ENCODE measurements around the gene PTPN12.
"Not testable (repeated sequence)": the region's sequence is repeated elsewhere in the genome, so short reads cannot be mapped to it uniquely, and the experiment has no call there.

The PTPN12 gene

DNA sequence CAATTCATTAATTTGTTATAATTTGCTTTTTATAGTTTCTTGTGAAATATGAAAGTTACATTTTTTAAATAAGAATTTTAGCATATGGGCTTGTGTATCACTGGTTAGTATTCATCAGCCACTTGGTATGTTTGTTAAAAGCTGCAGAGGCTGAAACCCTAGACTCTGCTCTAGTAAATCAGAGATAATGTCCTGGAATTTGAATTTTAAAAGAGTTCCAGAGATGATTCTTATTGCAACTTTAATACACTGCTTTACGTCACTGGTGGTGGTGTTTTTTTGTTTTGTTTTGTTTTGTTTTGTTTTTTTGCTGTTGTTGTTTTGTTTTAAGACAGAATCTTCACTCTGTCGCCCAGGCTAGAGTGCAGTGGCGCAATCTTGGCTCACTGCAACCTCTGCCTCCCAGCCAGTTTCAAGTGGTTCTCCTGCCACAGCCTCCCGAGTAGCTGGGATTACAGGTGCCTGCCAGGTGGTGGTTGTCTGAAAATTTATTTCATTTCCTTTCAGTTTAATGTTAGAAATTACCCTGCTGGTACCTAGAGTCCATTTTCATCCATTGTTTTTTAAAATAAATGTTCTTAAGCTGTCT is 43.8 kb downstream of the PTPN12 start:
- DNase-seq, result no peak

DNA sequence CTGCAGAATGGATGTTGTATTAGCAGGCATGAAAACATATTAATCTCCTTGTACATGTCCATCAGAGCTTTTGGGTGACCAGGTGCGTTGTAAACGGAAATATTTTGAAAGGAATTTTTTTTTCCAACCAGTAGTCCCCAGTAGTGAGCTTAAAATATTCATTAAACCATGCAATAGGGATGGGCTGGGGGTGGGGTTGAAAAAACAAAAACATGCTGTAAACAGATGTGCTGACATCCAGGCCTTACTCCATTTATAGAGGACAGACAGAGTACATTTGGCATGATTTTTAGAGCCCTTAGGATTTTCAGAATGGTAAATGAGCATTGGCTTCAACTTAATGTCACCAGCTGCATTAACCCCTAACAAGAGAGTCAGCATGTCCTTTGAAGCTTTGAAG is 50.2 kb downstream of the PTPN12 start:
- DNase-seq, result no peak

DNA sequence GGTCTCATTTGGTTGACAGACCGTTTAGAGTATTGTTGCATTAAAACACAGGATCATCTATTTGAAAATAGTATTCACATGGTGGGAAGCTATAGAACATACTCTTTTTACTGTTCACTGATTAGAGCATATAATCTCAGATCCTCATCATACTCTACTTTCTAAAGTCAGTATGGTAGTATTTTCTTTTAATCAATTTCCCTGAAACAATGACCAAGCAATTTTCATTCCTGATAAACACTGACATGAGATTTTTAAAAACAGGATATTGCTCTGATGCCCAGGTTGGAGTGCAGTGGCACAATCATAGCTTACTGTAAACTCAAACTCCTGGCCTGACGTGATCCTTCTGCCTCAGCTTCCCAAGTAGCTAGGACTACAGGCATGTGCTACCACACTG is 63.9 kb downstream of the PTPN12 start:
- no peak for DNase-seq

DNA sequence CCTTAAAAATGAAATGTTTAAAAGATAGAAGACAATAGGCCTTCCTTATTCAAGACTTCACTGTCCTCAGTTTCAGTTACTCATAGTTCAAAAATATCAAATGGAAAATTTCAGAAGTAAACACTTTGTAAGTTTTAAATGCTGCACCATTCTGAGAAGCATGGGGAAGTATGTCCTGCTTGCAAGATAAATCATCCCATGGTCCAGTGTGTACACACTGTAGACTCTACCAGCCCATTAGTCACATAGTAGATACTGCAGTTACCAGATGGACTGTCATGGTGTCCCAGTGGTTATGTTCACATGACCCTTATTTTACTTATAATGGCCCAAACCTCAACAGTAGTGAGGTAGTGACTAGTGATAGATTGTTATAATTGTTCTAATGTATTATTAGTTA is 69.5 kb downstream of the PTPN12 start:
- no peak for DNase-seq

DNA sequence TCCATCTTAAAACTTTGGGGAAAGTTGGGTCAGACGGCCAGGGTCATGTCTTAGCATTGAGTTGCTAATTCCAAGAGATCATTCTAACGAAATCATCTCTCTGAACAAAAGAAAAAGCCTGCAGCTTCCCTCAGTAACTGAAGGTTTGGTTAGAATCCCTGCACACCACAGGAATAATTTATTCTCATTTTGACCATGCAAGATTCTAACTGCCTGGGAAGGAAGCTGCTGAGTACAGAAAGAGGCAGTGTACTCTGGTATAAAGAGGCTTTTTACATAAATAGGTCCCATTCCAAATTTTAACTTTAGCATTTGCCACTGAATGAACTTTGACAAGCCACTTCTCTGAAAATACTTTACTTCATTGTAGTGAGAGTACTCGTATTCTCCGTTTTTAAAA is 82.2 kb downstream of the PTPN12 start:
- no peak for DNase-seq

DNA sequence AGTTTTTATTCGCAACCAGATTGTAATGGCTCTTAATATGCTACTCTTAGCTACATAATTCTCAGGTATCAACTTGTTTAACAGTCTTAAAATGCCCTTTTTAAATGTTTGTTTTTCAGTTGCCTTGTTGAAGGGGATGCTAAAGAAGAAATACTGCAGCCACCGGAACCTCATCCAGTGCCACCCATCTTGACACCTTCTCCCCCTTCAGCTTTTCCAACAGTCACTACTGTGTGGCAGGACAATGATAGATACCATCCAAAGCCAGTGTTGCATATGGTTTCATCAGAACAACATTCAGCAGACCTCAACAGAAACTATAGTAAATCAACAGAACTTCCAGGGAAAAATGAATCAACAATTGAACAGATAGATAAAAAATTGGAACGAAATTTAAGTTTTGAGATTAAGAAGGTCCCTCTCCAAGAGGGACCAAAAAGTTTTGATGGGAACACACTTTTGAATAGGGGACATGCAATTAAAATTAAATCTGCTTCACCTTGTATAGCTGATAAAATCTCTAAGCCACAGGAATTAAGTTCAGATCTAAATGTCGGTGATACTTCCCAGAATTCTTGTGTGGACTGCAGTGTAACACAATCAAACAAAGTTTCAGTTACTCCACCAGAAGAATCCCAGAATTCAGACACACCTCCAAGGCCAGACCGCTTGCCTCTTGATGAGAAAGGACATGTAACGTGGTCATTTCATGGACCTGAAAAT is 89.7 kb downstream of the PTPN12 start:
- DNase-seq, result no peak

- DNase-seq, result no peak
These were observed 90.2 kb downstream of the PTPN12 start for GRCh38 chr7:77627309-77627676.

DNA sequence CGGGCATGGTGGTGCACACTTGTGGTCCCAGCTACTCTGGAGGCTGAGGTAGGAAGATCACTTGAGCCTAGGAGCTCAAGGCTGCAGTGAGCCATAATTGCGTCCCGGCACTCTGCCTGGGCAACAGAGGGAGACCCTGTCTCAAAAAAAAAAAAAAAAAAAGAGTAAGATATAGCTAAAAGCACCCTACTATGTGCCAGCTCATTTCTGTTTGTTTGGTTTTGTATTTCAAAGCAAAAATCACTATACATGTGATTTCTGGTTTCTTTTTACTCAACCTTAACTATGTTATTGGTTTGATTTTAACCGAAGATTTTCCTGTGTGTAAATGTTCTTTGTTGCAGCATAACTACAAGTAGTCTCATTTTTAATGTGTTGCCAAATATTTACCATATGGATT is 92.7 kb downstream of the PTPN12 start:
- no peak for DNase-seq

- DNase-seq, result no peak
These were observed 94.7 kb downstream of the PTPN12 start for GRCh38 chr7:77631820-77632219.

DNA sequence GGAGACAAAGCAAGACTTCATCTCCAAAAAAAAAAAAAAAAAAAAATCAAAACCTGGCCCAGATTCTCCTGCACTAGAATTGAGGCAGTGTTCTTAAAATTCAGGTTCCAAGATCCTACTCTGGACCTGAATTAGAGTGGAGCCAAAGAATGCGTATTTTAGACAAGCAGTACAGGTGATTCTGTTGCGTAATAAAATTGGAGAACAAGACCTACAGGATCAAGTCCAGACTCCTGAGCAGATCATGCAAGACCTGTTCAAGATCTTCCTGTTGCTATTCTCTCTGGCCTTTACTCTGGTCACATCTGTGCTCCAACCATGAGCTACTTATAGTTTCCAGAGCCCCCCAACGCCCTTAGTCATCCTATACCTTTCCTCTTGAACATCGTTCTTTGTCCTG is 107.7 kb downstream of the PTPN12 start:
- no peak for DNase-seq

- no peak for DNase-seq
These were observed 111.7 kb downstream of the PTPN12 start for GRCh38 chr7:77648742-77649338.

- no peak for DNase-seq
These were observed 112.7 kb downstream of the PTPN12 start for GRCh38 chr7:77649716-77650349.

DNA sequence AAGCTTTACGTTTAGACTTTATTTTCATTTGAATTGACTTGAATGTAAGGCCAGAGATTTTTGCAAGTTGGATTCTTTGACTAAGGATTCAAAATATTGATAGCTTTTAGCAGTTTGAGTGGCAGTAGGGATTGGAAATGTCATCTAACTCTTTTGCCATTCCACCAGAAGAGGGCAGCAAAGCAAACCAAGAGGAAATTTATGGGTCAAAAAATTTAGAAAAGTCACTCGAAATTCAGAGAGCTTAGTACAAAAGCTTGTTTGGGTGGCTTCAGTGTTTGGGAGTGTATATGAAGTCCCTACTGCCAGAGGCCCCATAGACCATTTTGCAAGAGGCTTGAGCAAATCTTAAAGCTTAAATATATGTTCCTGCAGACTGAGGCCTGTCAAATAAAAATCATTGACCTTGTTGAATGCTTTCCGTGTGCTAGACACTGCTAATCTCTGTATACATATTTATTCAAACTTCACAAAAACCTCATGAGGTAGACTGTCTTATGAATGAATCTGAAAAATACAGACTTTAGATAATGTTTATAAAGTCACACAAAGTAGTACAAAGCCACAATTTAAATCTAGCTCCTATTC is 114.6 kb downstream of the PTPN12 start:
- no peak for DNase-seq

DNA sequence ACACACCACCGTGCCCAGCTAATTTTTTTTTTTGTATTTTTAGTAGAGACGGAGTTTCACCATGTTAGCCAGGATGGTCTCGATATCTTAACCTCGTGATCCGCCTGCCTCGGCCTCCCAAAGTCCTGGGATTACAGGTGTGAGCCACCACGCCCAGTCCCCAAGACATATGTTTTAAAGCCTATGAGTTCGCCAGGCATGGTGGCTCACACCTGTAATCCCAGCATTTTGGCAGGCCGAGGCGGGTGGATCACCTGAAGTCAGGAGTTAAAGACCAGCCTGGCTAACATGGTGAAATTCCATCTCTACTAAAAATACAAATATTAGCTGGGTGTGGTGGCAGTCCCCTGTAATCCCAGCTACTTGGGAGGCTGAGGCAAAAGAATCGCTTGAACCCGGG is 115.7 kb downstream of the PTPN12 start:
- not testable (repeated sequence) for DNase-seq

DNA sequence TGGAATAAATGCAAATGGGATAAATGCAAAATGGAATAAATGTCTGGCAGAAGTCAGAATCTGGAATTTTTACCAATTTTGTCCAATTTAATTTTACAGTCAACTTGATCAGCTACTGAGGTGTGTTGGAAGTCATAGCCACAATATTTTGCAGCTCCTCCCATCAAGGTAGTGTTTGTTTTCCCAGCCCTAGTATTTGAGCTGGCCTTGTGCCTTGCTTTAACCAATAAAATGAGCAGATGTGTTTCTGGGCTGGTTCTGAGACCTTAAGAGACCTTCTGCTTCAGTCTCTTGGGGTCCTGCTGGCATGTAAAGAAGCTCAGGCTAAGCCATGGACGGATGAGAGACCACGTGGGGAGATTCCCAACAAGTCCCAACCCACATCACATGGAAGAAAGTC is 116.5 kb downstream of the PTPN12 start:
- no peak for DNase-seq

DNA sequence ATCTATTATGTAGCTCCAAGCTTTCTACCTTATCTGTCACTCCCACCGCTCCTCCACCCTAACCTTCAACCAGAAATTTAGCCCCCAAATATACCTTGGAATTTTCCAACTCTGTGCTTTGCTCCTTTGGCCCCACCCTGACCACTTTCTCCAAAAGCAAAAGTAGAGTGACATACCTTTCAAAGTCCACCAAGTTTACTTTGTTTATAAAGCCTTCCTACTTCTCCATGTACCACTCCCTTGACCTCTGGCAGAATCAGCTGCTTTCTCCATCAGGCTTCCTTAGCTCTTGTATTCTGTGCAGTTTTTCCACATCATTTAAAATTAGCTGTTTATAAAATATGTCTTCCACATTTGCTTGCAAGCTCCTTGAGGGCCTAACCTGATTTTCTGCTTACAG is 118.3 kb downstream of the PTPN12 start:
- DNase-seq, result no peak

- DNase-seq, result no peak
These were observed 118.9 kb downstream of the PTPN12 start for GRCh38 chr7:77655836-77656455.

DNA sequence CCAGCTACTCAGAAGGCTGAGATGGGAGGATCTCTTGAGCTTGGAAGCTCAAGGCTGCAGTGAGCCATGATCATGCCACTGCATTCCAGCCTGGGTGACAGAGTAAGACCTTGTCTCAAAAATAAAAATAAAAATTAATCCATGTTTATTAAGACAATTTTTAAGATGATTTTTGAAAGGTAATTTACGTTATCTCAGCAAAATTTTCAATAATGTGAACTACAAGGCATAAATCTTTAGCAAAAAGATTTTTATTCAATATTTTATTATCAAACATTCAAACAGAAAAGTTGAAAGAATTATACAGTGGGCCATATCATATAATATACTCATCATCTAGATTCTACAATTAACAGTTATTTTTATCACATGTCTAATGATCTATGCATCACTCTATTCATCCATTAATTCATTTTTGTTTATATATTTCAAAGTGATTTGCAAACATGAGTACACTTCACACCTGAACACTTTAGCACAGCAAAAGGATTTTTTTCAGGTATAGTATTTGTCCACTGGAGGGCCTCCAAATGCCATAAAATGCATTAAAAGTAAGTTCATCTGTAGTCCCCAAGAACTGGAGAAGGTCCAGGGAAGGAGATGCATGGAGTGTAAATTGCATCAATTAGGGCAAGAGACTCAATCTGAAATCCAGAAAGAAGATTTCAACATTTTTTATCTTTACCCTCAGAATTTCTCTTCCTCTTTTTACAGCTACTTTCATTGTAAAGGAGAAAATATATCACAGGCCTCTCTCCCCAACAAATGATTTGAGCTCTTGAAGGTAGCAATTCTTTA is 120.5 kb downstream of the PTPN12 start:
- peak; percentile 10 for DNase-seq

- no peak for DNase-seq
These were observed 121.8 kb downstream of the PTPN12 start for GRCh38 chr7:77658928-77659327.

DNA sequence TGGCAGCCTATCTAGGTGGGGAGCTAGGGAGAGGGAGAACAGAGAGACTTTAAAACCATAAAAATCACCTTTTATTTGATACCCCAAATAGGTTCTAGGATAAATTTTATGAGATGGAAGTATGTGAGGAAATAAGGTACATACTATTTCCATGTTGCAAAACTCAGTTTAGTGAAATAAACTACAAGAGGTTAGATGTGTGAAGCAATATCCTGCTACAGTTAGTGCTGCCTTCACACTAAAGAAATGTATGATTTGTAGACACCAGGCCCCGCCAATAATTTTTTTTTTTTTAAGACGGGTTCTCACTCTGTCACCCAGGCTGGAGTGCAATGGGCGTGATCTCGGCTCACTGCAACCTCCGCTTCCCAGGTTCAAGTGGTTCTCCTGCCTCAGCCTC is 124.7 kb downstream of the PTPN12 start:
- DNase-seq, result no peak

DNA sequence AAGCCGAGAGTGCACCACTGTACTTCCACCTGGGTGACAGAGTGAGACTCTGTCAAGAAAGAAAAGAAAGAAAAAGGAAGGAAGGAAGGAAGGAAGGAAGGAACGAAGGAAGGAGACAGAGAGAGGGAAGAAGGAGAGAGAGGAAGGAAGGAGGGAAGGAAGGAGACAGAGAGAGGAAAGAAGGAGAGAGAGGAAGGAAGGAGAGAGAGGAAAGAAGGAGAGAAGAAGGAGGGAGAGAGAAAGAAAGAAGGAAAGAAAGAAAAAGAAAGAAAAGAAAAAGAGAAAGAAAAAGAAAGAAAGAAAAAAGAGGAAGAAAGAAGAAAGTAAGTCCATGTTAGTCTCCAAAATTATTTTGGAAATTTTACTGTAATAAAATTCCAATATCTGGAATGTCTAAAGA is 125.8 kb downstream of the PTPN12 start:
- no peak for DNase-seq

DNA sequence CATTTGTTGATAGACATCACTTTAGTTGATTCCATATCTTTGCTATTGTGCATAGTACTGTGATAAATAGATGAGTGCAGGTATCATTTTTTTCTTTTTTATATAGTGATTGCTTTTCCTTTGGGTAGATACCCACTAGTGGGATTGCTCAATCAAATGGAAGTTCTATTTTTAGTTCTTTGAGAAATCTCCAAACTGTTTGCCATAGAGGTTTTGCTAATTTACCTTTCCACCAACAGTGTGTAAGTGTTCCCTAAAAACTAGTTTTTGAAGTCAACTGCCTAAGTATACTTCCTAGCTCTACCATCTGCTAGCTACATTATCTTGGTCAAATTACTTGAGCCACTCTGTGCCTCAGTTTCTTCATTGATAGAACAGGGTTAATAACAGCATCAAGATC is 127.6 kb downstream of the PTPN12 start:
- DNase-seq, result no peak

- no peak for DNase-seq
These were observed 128.1 kb downstream of the PTPN12 start for GRCh38 chr7:77665161-77665560.
